Skin epidermis (tissue), 12 donors: ENCODE results near the gene CDH13.

Source experiments
- H3K27ac ChIP-seq, 21 experiments: fragments of 200-600 bp; sonication (generic) in 11 of 21; one replicate each; pipeline ENCODE4 v1.5.0; 2020; ENCODE audit warnings: mild to moderate bottlenecking in 3 of 21, inconsistent platforms in 2 of 21, moderate library complexity in 2 of 21
- H3K4me3 ChIP-seq, 7 experiments: fragments of 200-600 bp; sonication (generic) in 2 of 7; one replicate each; pipeline ENCODE4 v1.5.0; 2020; ENCODE audit warnings: inconsistent platforms in 2 of 7, mild to moderate bottlenecking in 2 of 7, moderate library complexity in 1 of 7

The CDH13 gene

GRCh38 chr16:83455716-83456115, 828.9 kb downstream of the CDH13 start:
- H3K4me3 ChIP-seq, result no peak overlapping the region
- no peak overlapping the region for H3K27ac ChIP-seq

GRCh38 chr16:83456934-83457333, 830.2 kb downstream of the CDH13 start:
- Histone ChIP-seq H3K4me3 (no peak overlapping the region), H3K27ac (no peak overlapping the region)

GRCh38 chr16:83458612-83459011, 831.8 kb downstream of the CDH13 start:
- Histone ChIP-seq H3K4me3 (no peak overlapping the region), H3K27ac (no peak overlapping the region)

GRCh38 chr16:83464991-83465390, 838.2 kb downstream of the CDH13 start:
- no peak overlapping the region for H3K27ac ChIP-seq
- H3K4me3 ChIP-seq, result no peak overlapping the region

- H3K4me3 ChIP-seq, result no peak overlapping the region
- no peak overlapping the region for H3K27ac ChIP-seq
Observed at GRCh38 chr16:83470416-83470815, 843.6 kb downstream of the CDH13 start.

- H3K27ac ChIP-seq, result no peak overlapping the region
Observed at GRCh38 chr16:83472776-83473501, 846.2 kb downstream of the CDH13 start.

GRCh38 chr16:83473926-83474650, 847.3 kb downstream of the CDH13 start:
- H3K4me3 ChIP-seq, result no peak overlapping the region
- H3K27ac ChIP-seq, result no peak overlapping the region

More at GRCh38 chr16:83472776-83473501, 846.2 kb downstream of the CDH13 start:
- no peak overlapping the region for H3K4me3 ChIP-seq

- H3K4me3 ChIP-seq, result no peak overlapping the region
- H3K27ac ChIP-seq, result no peak overlapping the region
Observed at GRCh38 chr16:83475108-83475507, 848.3 kb downstream of the CDH13 start.

GRCh38 chr16:83481589-83481988, 854.8 kb downstream of the CDH13 start:
- no peak overlapping the region for H3K27ac ChIP-seq
- H3K4me3 ChIP-seq, result no peak overlapping the region

- Histone ChIP-seq H3K27ac (no peak overlapping the region), H3K4me3 (no peak overlapping the region)
Observed at GRCh38 chr16:83482545-83483162, 855.9 kb downstream of the CDH13 start.

GRCh38 chr16:83490073-83490472, 863.3 kb downstream of the CDH13 start:
- no peak overlapping the region for H3K4me3 ChIP-seq
- H3K27ac ChIP-seq, result no peak overlapping the region

- Histone ChIP-seq H3K27ac (no peak overlapping the region), H3K4me3 (no peak overlapping the region)
Observed at GRCh38 chr16:83494459-83494858, 867.7 kb downstream of the CDH13 start.

GRCh38 chr16:83501481-83501880, 874.7 kb downstream of the CDH13 start:
- no peak overlapping the region for H3K4me3 ChIP-seq

GRCh38 chr16:83508295-83508694, 881.5 kb downstream of the CDH13 start:
- Histone ChIP-seq H3K27ac (no peak overlapping the region), H3K4me3 (no peak overlapping the region)

More at GRCh38 chr16:83501481-83501880, 874.7 kb downstream of the CDH13 start:
- H3K27ac ChIP-seq, result no peak overlapping the region

GRCh38 chr16:83509316-83509715, 882.5 kb downstream of the CDH13 start:
- no peak overlapping the region for H3K4me3 ChIP-seq
- no peak overlapping the region for H3K27ac ChIP-seq

- H3K27ac ChIP-seq, result no peak overlapping the region
- H3K4me3 ChIP-seq, result no peak overlapping the region
Observed at GRCh38 chr16:83510906-83511305, 884.1 kb downstream of the CDH13 start.

- Histone ChIP-seq H3K27ac (peak overlapping the region in 2 of 21 experiments; percentile 21 to 47), H3K4me3 (no peak overlapping the region)
Observed at GRCh38 chr16:83513008-83513755, 886.4 kb downstream of the CDH13 start.

- H3K4me3 ChIP-seq, result no peak overlapping the region
- H3K27ac ChIP-seq, result no peak overlapping the region
Observed at GRCh38 chr16:83515395-83515794, 888.6 kb downstream of the CDH13 start.

- Histone ChIP-seq H3K4me3 (no peak overlapping the region), H3K27ac (no peak overlapping the region)
Observed at GRCh38 chr16:83516931-83517330, 890.2 kb downstream of the CDH13 start.

- no peak overlapping the region for H3K27ac ChIP-seq
Observed at GRCh38 chr16:83517398-83517797, 890.6 kb downstream of the CDH13 start.

More at GRCh38 chr16:83517398-83517797, 890.6 kb downstream of the CDH13 start:
- no peak overlapping the region for H3K4me3 ChIP-seq
